ENCODE measurements around the gene CLMP. TPM values are rescaled to one million over a fixed set of nuclear protein-coding genes. Genes with fewer than 3 reads are reported as not detected.
A peak's percentile ranks its signal among the peaks of the same experiment; 100 is the strongest.

CLMP gene
- total and polyA plus RNA-seq, 2 experiments from 2014 or later: 7.1 to 18.4 TPM

- Mint-ChIP-seq H3K36me3 (ENCODE audit: low read depth) (peaks cover 19% of the 10 kb centered on the region), H3K9me3 (peaks cover 6% of the 10 kb centered on the region; the same call in 1 of the 3 replicates), H3K27me3 (ENCODE audit: insufficient read depth, low read depth, poor library complexity) (peaks cover 1% of the 10 kb centered on the region), H3K4me1 (peaks cover 62% of the 10 kb centered on the region), H3K27ac (no peak overlapping the region), H3K4me3 (no peak overlapping the region)
- Histone ChIP-seq H3K79me2 (replicated peaks; ENCODE audit: insufficient read depth) (peaks cover 27% of the 10 kb centered on the region), H4K20me1 (replicated peaks; ENCODE audit: insufficient read depth) (no peaks in the 10 kb centered on the region), H3F3A (replicated peaks; ENCODE audit: low read depth) (peaks cover 22% of the 10 kb centered on the region; the same call in 1 of the 2 replicates), H3K9me2 (ENCODE audit: insufficient read depth) (no peaks in the 10 kb centered on the region), H3K27ac (ENCODE audit: low read depth) (0 out of 2 replicates have a peak overlapping the region, but pooled peaks have one; percentile 12), H3K4me2 (no peak overlapping the region), H3K36me3 (ENCODE audit: insufficient read depth) (no peaks in the 10 kb centered on the region), H3K4me3 (no peak overlapping the region), H3K4me1 (ENCODE audit: insufficient read depth) (peaks cover 58% of the 10 kb centered on the region), H3K27me3 (ENCODE audit: insufficient read depth) (no peaks in the 10 kb centered on the region), H2AFZ (no peak overlapping the region)
- DNase-seq (ENCODE audit: low spot score) (no peak), ATAC-seq (no peak)
- TF ChIP-seq NANOG (IDR thresholded peaks at IDR 0.05; ENCODE audit: borderline replicate concordance) (no peak), EZH2 (IDR thresholded peaks at IDR 0.05; ENCODE audit: low read depth, unreplicated experiment) (no peak), ZNF331 (CRISPR knock-in tag; IDR thresholded peaks at IDR 0.05; ENCODE audit: low read depth) (no peak), JUNB (IDR thresholded peaks at IDR 0.05; ENCODE audit: unreplicated experiment) (no peak), STAT1 (IDR thresholded peaks at IDR 0.05; ENCODE audit: unreplicated experiment) (no peak)
- TF ChIP-seq, protein P1, sequence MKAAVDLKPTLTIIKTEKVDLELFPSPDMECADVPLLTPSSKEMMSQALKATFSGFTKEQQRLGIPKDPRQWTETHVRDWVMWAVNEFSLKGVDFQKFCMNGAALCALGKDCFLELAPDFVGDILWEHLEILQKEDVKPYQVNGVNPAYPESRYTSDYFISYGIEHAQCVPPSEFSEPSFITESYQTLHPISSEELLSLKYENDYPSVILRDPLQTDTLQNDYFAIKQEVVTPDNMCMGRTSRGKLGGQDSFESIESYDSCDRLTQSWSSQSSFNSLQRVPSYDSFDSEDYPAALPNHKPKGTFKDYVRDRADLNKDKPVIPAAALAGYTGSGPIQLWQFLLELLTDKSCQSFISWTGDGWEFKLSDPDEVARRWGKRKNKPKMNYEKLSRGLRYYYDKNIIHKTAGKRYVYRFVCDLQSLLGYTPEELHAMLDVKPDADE (IDR thresholded peaks at IDR 0.05): no peak
Measured at GRCh38 chr11:123181767-123182500, 13.1 kb downstream of the CLMP start.

DNA sequence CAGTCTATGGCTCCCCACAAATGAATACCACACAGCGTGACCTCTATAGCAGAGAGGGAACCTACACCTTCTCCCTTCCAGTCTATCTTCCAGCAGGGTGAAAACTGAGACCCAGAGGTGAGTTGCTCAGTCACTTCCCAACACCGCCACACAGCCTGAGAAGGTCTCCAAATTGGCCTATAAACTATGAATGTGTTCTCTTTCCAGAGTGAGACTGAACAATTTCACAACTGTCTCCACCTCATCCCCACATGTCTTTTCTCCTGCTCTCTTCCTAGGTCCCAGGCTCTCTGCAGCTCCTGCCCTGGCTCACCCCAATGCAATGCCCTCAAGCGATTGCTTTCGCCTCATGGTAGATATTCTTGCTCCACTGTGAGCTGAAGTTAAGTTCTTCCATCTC, 14.0 kb downstream of the CLMP start:
- Histone ChIP-seq H3K27ac (ENCODE audit: low read depth) (no peak overlapping the region), H3K4me2 (no peak overlapping the region)
- ATAC-seq: peak; percentile 14; the same call in 2 of the 3 replicates
- TF ChIP-seq STAT1 (IDR thresholded peaks at IDR 0.05; ENCODE audit: unreplicated experiment) (no peak), CTCF (conservative IDR thresholded peaks at IDR 0.05; ENCODE audit: low read depth in 2 of 2) (no peak), POLR2AphosphoS5 (IDR thresholded peaks at IDR 0.05; ENCODE audit: low read depth) (no peak), EZH2phosphoT487 (IDR thresholded peaks at IDR 0.05; ENCODE audit: unreplicated experiment) (no peak), NANOG (IDR thresholded peaks at IDR 0.05; ENCODE audit: borderline replicate concordance) (no peak), EZH2 (IDR thresholded peaks at IDR 0.05; ENCODE audit: low read depth, unreplicated experiment) (no peak), ZNF331 (CRISPR knock-in tag; IDR thresholded peaks at IDR 0.05; ENCODE audit: low read depth) (no peak), REST (IDR thresholded peaks at IDR 0.05; ENCODE audit: unreplicated experiment) (no peak), CREB1 (CRISPR knock-in tag; IDR thresholded peaks at IDR 0.05; ENCODE audit: low read depth) (no peak), ZNF114 (CRISPR knock-in tag; IDR thresholded peaks at IDR 0.05) (no peak)

More for the DNA sequence above, 14.0 kb downstream of the CLMP start:
- H4K20me1 ChIP-seq (replicated peaks; ENCODE audit: insufficient read depth): no peaks in the 10 kb centered on the region
- H3K27me3 ChIP-seq (ENCODE audit: insufficient read depth): no peaks in the 10 kb centered on the region
- Mint-ChIP-seq H3K27me3 (ENCODE audit: insufficient read depth, low read depth, poor library complexity) (peaks cover 1% of the 10 kb centered on the region), H3K9me3 (peaks cover 6% of the 10 kb centered on the region; the same call in 1 of the 3 replicates), H3K27ac (no peak overlapping the region), H3K4me1 (peaks cover 63% of the 10 kb centered on the region), H3K36me3 (ENCODE audit: low read depth) (peaks cover 19% of the 10 kb centered on the region), H3K4me3 (no peak overlapping the region)
- DNase-seq (ENCODE audit: low spot score): no peak
- H2AFZ ChIP-seq: no peak overlapping the region
- no peak overlapping the region for H3K4me3 ChIP-seq
- no peaks in the 10 kb centered on the region for H3K36me3 ChIP-seq (ENCODE audit: insufficient read depth)
- H3K79me2 ChIP-seq (replicated peaks; ENCODE audit: insufficient read depth): peaks cover 23% of the 10 kb centered on the region
- H3K9me2 ChIP-seq (ENCODE audit: insufficient read depth): no peaks in the 10 kb centered on the region
- H3K4me1 ChIP-seq (ENCODE audit: insufficient read depth): peaks cover 65% of the 10 kb centered on the region
- peaks cover 19% of the 10 kb centered on the region; the same call in 1 of the 2 replicates for H3F3A ChIP-seq (replicated peaks; ENCODE audit: low read depth)
